ENCODE data around the gene ZNF827.

ZNF827 gene

GRCh38 chr4:145883101-145883694, 55.4 kb downstream of the ZNF827 start:
- H3K4me3 ChIP-seq (ENCODE audit: low read depth, low read length), result no peak overlapping the region
- TF ChIP-seq, protein P1, sequence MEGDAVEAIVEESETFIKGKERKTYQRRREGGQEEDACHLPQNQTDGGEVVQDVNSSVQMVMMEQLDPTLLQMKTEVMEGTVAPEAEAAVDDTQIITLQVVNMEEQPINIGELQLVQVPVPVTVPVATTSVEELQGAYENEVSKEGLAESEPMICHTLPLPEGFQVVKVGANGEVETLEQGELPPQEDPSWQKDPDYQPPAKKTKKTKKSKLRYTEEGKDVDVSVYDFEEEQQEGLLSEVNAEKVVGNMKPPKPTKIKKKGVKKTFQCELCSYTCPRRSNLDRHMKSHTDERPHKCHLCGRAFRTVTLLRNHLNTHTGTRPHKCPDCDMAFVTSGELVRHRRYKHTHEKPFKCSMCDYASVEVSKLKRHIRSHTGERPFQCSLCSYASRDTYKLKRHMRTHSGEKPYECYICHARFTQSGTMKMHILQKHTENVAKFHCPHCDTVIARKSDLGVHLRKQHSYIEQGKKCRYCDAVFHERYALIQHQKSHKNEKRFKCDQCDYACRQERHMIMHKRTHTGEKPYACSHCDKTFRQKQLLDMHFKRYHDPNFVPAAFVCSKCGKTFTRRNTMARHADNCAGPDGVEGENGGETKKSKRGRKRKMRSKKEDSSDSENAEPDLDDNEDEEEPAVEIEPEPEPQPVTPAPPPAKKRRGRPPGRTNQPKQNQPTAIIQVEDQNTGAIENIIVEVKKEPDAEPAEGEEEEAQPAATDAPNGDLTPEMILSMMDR (IDR thresholded peaks at IDR 0.05; ENCODE audit: insufficient read depth, low read length, missing control alignments), result no peak
- ChIA-PET POLR2A (no interaction called here), CTCF (interaction anchor here (1.1 to 1.6 kb wide), 2 partner anchors 8 to 14 kb away, joined by 3 to 5 read pairs; no protein-coding TSS in a partner anchor)
- no peak for DNase-seq (ENCODE audit: low read depth, low spot score)

DNA sequence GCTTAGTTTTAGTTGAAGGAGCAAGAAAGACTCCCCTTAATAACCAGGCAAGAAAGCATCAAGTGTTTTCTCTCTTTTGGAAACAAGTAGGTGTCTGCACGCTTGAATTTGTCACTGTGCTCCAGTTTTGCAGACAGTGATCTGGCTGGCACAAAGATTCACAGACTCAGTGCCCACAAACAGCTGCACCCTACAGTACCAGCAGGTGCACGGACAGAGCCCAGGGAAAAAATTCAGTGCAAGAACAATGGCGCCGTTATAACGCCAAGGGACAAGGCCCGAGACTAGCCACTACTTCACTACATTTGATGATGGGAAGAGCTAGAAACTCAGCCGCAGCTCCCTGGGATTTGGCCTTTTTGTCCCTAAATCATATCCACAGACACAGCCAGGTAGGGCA, 56.0 kb downstream of the ZNF827 start:
- ChIA-PET CTCF (interaction anchor here (1.1 to 1.6 kb wide), 2 partner anchors 9 to 13 kb away, joined by 3 to 5 read pairs; no protein-coding TSS in a partner anchor), POLR2A (no interaction called here)
- TF ChIP-seq, protein P1 (IDR thresholded peaks at IDR 0.05; ENCODE audit: insufficient read depth, low read length, missing control alignments), result no peak
- no peak overlapping the region for H3K4me3 ChIP-seq (ENCODE audit: low read depth, low read length)
- DNase-seq (ENCODE audit: low read depth, low spot score), result no peak

DNA sequence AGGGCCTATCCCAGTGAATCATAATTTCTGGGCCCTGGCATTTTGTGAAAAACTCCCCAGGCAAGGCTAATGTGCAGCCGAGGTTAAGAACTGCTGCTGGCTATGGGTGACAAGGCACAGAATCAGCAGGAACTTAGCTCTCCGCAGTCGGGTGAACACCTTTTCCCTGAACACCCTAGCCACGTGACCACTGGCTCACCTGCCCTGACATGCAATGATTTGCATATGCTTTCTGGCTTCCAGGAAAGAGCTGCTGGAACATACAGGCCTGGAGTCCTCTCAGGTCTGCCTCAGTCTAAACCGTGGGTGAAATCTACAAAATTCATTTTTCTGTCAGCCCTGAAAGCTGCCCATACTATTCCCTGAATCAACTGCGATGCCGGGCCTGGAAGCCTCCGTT, 56.6 kb downstream of the ZNF827 start:
- TF ChIP-seq, protein P1 (IDR thresholded peaks at IDR 0.05; ENCODE audit: insufficient read depth, low read length, missing control alignments), result no peak
- CTCF ChIA-PET, result no interaction called here
- H3K4me3 ChIP-seq (ENCODE audit: low read depth, low read length), result no peak overlapping the region
- DNase-seq (ENCODE audit: low read depth, low spot score), result no peak
- POLR2A ChIA-PET, result no interaction called here

- TF ChIP-seq, protein P1 (IDR thresholded peaks at IDR 0.05; ENCODE audit: insufficient read depth, low read length, missing control alignments), result no peak
- CTCF ChIA-PET, result interaction anchor here (1.2 kb wide), 2 partner anchors 10 to 74 kb away, joined by 3 to 4 read pairs; no protein-coding TSS in a partner anchor
- POLR2A ChIA-PET, result no interaction called here
Measured at GRCh38 chr4:145881576-145881975, 57.0 kb downstream of the ZNF827 start.

DNA sequence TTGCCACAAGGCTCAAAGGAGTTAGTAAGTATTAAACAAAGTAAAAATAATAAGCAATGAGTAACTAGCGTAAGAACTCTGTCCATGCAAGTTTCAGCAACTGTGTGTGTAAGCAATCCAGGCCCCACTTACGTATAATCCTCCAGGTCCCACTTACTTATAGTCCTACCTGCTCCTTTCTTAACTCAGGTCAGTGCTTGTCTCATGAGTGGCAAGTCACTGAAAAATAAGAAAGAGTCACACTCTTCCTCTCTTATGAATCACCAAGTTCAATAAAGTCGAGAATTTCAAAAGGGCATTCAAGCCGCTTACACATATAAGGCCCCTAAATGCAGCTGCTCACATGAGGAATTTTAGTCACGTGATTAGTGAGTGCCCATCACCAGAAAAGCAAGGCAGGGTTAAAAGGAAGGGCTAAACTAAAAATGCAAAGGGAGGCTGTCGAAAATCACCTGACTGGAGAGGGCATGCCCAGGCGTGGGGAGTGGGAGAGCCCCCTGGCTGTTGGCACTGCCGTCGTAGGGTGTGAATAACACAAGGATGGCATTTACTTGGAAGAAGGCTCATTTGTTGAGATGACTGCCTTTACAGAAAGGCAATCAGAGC, 58.2 kb downstream of the ZNF827 start:
- ChIA-PET POLR2A (no interaction called here), CTCF (interaction anchor here (0.6 to 2.6 kb wide), 5 partner anchors 8 to 76 kb away, joined by 3 to 8 read pairs (median 4); no protein-coding TSS in a partner anchor)
- TF ChIP-seq, protein P1 (IDR thresholded peaks at IDR 0.05; ENCODE audit: insufficient read depth, low read length, missing control alignments), result no peak
- no peak overlapping the region for H3K4me3 ChIP-seq (ENCODE audit: low read depth, low read length)
- no peak for DNase-seq (ENCODE audit: low read depth, low spot score)

More at GRCh38 chr4:145881576-145881975, 57.0 kb downstream of the ZNF827 start:
- H3K4me3 ChIP-seq (ENCODE audit: low read depth, low read length), result no peak overlapping the region
- DNase-seq (ENCODE audit: low read depth, low spot score), result no peak

DNA sequence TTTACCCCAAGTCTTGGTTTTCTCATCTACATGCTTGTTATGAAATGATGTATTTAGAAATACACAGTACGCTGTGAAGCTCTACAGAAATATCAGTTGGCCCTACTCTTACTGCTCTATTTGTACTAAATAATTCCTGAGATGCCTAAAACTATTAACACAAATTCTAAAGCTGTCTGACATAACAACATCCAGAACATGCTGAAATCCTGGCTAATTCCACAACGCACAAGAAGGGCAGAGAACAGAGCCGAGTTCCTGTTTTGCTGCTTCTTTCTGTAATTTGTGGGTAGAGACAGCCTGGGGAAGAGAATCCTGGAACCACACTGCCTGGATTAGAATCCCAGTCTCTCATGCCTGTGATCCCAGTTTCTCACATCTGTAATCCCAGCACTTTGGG, 59.0 kb downstream of the ZNF827 start:
- ChIA-PET POLR2A (no interaction called here), CTCF (interaction anchor here (1.3 to 2.6 kb wide), 3 partner anchors 9 to 259 kb away, joined by 4 to 8 read pairs (median 8); no protein-coding TSS in a partner anchor)
- no peak overlapping the region for H3K4me3 ChIP-seq (ENCODE audit: low read depth, low read length)
- TF ChIP-seq, protein P1 (IDR thresholded peaks at IDR 0.05; ENCODE audit: insufficient read depth, low read length, missing control alignments), result no peak
- DNase-seq (ENCODE audit: low read depth, low spot score), result no peak

Measured in AG04449 (cell line).